Neuronal stem cell (in vitro differentiated cells): Measurements from ENCODE around the gene TBC1D14.

Experiments
- DNase-seq: peaks from one replicate; pipeline ENCODE4 v3.0.0-alpha.2; 2013; ENCODE audit warnings: low spot score
- H2AFZ ChIP-seq: one replicate; pipeline ENCODE4 v1.6.1; 2013; ENCODE audit warnings: mild to moderate bottlenecking, low read length, inconsistent platforms
- H2AK5ac ChIP-seq: 2 replicates; pipeline ENCODE4 v1.6.1; 2013; ENCODE audit warnings: low read depth, mild to moderate bottlenecking, inconsistent platforms, low read length, moderate library complexity, mixed read lengths
- H2BK120ac ChIP-seq: 2 replicates; pipeline ENCODE4 v1.6.1; 2013; ENCODE audit warnings: low read depth, mild to moderate bottlenecking, inconsistent platforms, low read length, moderate library complexity, mixed read lengths
- H2BK12ac ChIP-seq: one replicate; pipeline ENCODE4 v1.6.1; 2013; ENCODE audit warnings: low read length, inconsistent platforms
- H2BK15ac ChIP-seq: 2 replicates; pipeline ENCODE4 v1.6.1; 2013; ENCODE audit warnings: mild to moderate bottlenecking, low read length, inconsistent platforms, mixed read lengths
- H2BK5ac ChIP-seq: one replicate; pipeline ENCODE4 v1.6.1; 2013; ENCODE audit warnings: inconsistent platforms, mild to moderate bottlenecking, low read length, moderate library complexity
- H3K14ac ChIP-seq: one replicate; pipeline ENCODE4 v1.6.1; 2013; ENCODE audit warnings: low read length, inconsistent platforms
- H3K18ac ChIP-seq: 2 replicates; pipeline ENCODE4 v1.6.1; 2013; ENCODE audit warnings: low read length, inconsistent platforms
- H3K23ac ChIP-seq: 2 replicates; pipeline ENCODE4 v1.6.1; 2013; ENCODE audit warnings: low read depth, mild to moderate bottlenecking, mixed read lengths, low read length, inconsistent platforms; ENCODE audit not compliant: poor library complexity
- H3K27ac ChIP-seq: replicated peaks from 3 replicates; pipeline ENCODE4 v1.5.1; 2013; ENCODE audit warnings: low read length, inconsistent platforms
- H3K27me3 ChIP-seq, 3 experiments: 2 replicates each; pipeline ENCODE4 v1.6.1; 2013; ENCODE audit warnings: low read length in 3 of 3, mild to moderate bottlenecking in 2 of 3, inconsistent platforms in 1 of 3, low read depth in 1 of 3, mixed read lengths in 1 of 3, moderate library complexity in 1 of 3; ENCODE audit not compliant: control insufficient read depth in 3 of 3, insufficient read depth in 3 of 3
- H3K36me3 ChIP-seq, 2 donors: replicated peaks in 1 of 2; 2 replicates each; pipeline ENCODE4 v1.6.1; 2013; ENCODE audit warnings: low read length in 2 of 2; ENCODE audit not compliant: control insufficient read depth in 2 of 2, insufficient read depth in 2 of 2
- H3K4ac ChIP-seq: 2 replicates; pipeline ENCODE4 v1.6.1; 2013; ENCODE audit warnings: inconsistent platforms, mild to moderate bottlenecking, low read length, moderate library complexity
- H3K4me1 ChIP-seq, 2 donors: 1 replicate in 1 of 2; 2 replicates in 1 of 2; pipeline ENCODE4 v1.6.1; 2013; ENCODE audit warnings: low read length in 2 of 2, low read depth in 1 of 2; ENCODE audit not compliant: control insufficient read depth in 2 of 2, insufficient read depth in 1 of 2
- H3K4me2 ChIP-seq: one replicate; pipeline ENCODE4 v1.6.1; 2013; ENCODE audit warnings: mild to moderate bottlenecking, low read length, inconsistent platforms; ENCODE audit not compliant: insufficient read depth, poor library complexity, severe bottlenecking
- H3K4me3 ChIP-seq, 2 donors: 2 replicates each; pipeline ENCODE4 v1.5.1; 2013; ENCODE audit warnings: low read length in 2 of 2, mild to moderate bottlenecking in 2 of 2, inconsistent platforms in 1 of 2, moderate library complexity in 1 of 2
- H3K79me1 ChIP-seq: one replicate; pipeline ENCODE4 v1.6.1; 2013; ENCODE audit warnings: low read depth, mild to moderate bottlenecking, inconsistent platforms, low read length, moderate library complexity
- H3K9ac ChIP-seq: one replicate; pipeline ENCODE4 v1.6.1; 2013; ENCODE audit warnings: mild to moderate bottlenecking, low read depth, low read length, inconsistent platforms; ENCODE audit not compliant: poor library complexity
- H3K9me3 ChIP-seq, 2 donors: replicated peaks in 1 of 2; 2 replicates each; pipeline versions ENCODE3 to v1.6.1; 2013; ENCODE audit warnings: low read length in 2 of 2, mild to moderate bottlenecking in 2 of 2, inconsistent platforms in 1 of 2, low read depth in 1 of 2, mixed read lengths in 1 of 2, moderate library complexity in 1 of 2; ENCODE audit not compliant: control insufficient read depth in 2 of 2, insufficient read depth in 1 of 2
- H4K8ac ChIP-seq: one replicate; pipeline ENCODE4 v1.6.1; 2013; ENCODE audit warnings: low read depth, mild to moderate bottlenecking, inconsistent platforms, low read length, moderate library complexity
- H4K91ac ChIP-seq: one replicate; pipeline ENCODE4 v1.6.1; 2013; ENCODE audit warnings: low read length, low read depth, mild to moderate bottlenecking, inconsistent platforms; ENCODE audit not compliant: poor library complexity
- WGBS, 2 donors: extraction: QIAGEN DNeasy Blood & Tissue Kit; methylation state at CpG; one replicate each; pipeline ENCODE4 v1.1.7; 2013; ENCODE audit warnings: missing lambda C conversion rate in 2 of 2, mixed read lengths in 1 of 2; ENCODE audit not compliant: insufficient read length in 2 of 2, insufficient replicate concordance in 1 of 2; ENCODE audit errors: extremely low coverage in 2 of 2; 5-methylcytosine and 5-hydroxymethylcytosine counted together

Gene TBC1D14

GRCh38 chr4:6965329-6965728, 55.7 kb downstream of the TBC1D14 start:
- Histone ChIP-seq H2AFZ (no peak overlapping the region), H3K27ac (no peak overlapping the region), H3K4me3 (no peak overlapping the region), H2BK5ac (no peak overlapping the region), H3K36me3 (peaks cover 2 to 14% of the 10 kb centered on the region in 2 donors), H3K27me3 (no peaks in the 10 kb centered on the region), H2BK120ac (no peak overlapping the region), H3K79me1 (peaks cover 3% of the 10 kb centered on the region), H2AK5ac (no peak overlapping the region), H2BK15ac (no peak overlapping the region), H4K8ac (no peak overlapping the region), H3K4me1 (peaks cover 24 to 27% of the 10 kb centered on the region in 2 donors), H2BK12ac (no peak overlapping the region), H3K9me3 (no peaks in the 10 kb centered on the region), H3K4me2 (no peak overlapping the region), H3K23ac (no peak overlapping the region), H3K4ac (no peak overlapping the region), H3K9ac (no peak overlapping the region), H3K14ac (no peak overlapping the region), H4K91ac (no peak overlapping the region), H3K18ac (no peak overlapping the region)
- no CpG with 5 or more reads among the region's 3 CpGs for WGBS, 2 donors
- no peak for DNase-seq

DNA sequence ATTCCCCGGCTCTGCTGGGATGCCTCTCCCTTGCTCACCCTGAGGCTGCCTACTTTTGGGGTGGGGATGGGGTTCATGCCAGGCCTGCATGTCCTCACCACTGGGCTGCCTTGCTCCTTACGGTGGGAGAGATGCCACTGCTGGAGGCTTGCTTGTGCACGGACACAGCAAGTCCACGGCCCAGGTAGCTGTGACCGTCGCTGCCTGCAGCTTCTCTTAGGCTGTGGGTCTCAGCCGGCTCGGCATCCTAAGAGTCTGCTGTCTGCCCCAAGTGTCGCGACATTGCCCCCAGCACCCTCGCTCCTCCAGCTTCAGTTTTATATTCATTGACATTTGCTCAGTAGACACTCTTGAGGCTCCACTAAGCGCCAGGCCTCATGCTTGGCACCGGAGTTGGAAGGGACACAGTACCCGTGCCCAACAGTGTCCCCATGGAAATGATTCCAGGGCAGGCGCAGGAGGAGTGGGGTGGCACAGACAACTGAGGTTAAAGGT, 58.3 kb downstream of the TBC1D14 start:
- Histone ChIP-seq H3K4ac (no peak overlapping the region), H3K4me3 (no peak overlapping the region), H2BK120ac (no peak overlapping the region), H2AK5ac (no peak overlapping the region), H3K4me2 (no peak overlapping the region), H3K18ac (peak overlapping the region; percentile 46), H3K27me3 (no peaks in the 10 kb centered on the region), H4K8ac (no peak overlapping the region), H2BK5ac (no peak overlapping the region), H3K27ac (no peak overlapping the region), H2BK15ac (peak overlapping the region; percentile 26), H3K79me1 (no peaks in the 10 kb centered on the region), H2AFZ (no peak overlapping the region), H3K9ac (peak overlapping the region; percentile 57), H4K91ac (no peak overlapping the region), H3K4me1 (peaks cover 11 to 12% of the 10 kb centered on the region in 2 donors), H3K14ac (no peak overlapping the region), H3K36me3 (peaks cover 2 to 20% of the 10 kb centered on the region in 2 donors), H3K9me3 (no peaks in the 10 kb centered on the region), H2BK12ac (no peak overlapping the region), H3K23ac (no peak overlapping the region)
- no peak for DNase-seq
- no CpG with 5 or more reads among the region's 15 CpGs for WGBS, 2 donors

GRCh38 chr4:6968496-6968895, 58.9 kb downstream of the TBC1D14 start:
- no peak overlapping the region for H3K4me3 ChIP-seq
- no peak overlapping the region for H3K23ac ChIP-seq
- H3K27ac ChIP-seq: no peak overlapping the region
- H3K9me3 ChIP-seq: no peaks in the 10 kb centered on the region
- WGBS, 2 donors: no CpG with 5 or more reads among the region's 11 CpGs
- H4K91ac ChIP-seq: no peak overlapping the region
- peak overlapping the region; percentile 58 for H3K14ac ChIP-seq
- H3K4ac ChIP-seq: no peak overlapping the region
- no peaks in the 10 kb centered on the region for H3K27me3 ChIP-seq
- no peak overlapping the region for H2BK12ac ChIP-seq
- no peak overlapping the region for H3K4me2 ChIP-seq
- DNase-seq: no peak
- H3K79me1 ChIP-seq: no peaks in the 10 kb centered on the region
- peaks cover 2 to 20% of the 10 kb centered on the region in 2 donors for H3K36me3 ChIP-seq
- H3K9ac ChIP-seq: no peak overlapping the region
- no peak overlapping the region for H2AK5ac ChIP-seq
- H2BK5ac ChIP-seq: no peak overlapping the region
- no peak overlapping the region for H2BK120ac ChIP-seq
- H3K4me1 ChIP-seq: peaks cover 10 to 12% of the 10 kb centered on the region in 2 donors
- H3K18ac ChIP-seq: no peak overlapping the region
- no peak overlapping the region for H2BK15ac ChIP-seq
- no peak overlapping the region for H2AFZ ChIP-seq
- no peak overlapping the region for H4K8ac ChIP-seq

GRCh38 chr4:6969826-6970800, 60.5 kb downstream of the TBC1D14 start:
- Histone ChIP-seq H3K27me3 (no peaks in the 10 kb centered on the region), H3K4me3 (no peak overlapping the region), H3K36me3 (peaks cover 2 to 20% of the 10 kb centered on the region in 2 donors), H2BK15ac (no peak overlapping the region), H3K23ac (no peak overlapping the region), H3K18ac (no peak overlapping the region), H3K27ac (no peak overlapping the region), H4K91ac (no peak overlapping the region), H3K9me3 (no peaks in the 10 kb centered on the region), H3K4me1 (peaks cover 9 to 13% of the 10 kb centered on the region in 2 donors), H4K8ac (no peak overlapping the region), H2BK5ac (no peak overlapping the region), H2AFZ (no peak overlapping the region), H3K14ac (no peak overlapping the region), H2BK12ac (no peak overlapping the region), H3K4me2 (no peak overlapping the region), H3K4ac (no peak overlapping the region), H3K9ac (no peak overlapping the region), H2BK120ac (no peak overlapping the region), H2AK5ac (no peak overlapping the region), H3K79me1 (no peaks in the 10 kb centered on the region)
- WGBS, 2 donors: no CpG with 5 or more reads among the region's 18 CpGs
- no peak for DNase-seq
